SK-N-SH treated with all-trans-retinoic acid at 6 μM for 48 hours (cell line): Measurements from ENCODE around the gene VIT.

Experiments
- CSDC2 ChIP-seq: fragments of 250-450 bp; sonication (Bioruptor Pico); IDR thresholded peaks from 2 replicates; pipeline ENCODE4 v1.5.0; 2020; ENCODE audit warnings: mild to moderate bottlenecking, moderate library complexity
- RARB ChIP-seq: fragments of 250-450 bp; sonication (Bioruptor Pico); IDR thresholded peaks from 2 replicates; pipeline ENCODE4 v1.8.0; 2021; ENCODE audit warnings: mild to moderate bottlenecking, moderate library complexity
- ZFP3 ChIP-seq: fragments of 250-450 bp; sonication (Bioruptor Pico); IDR thresholded peaks from 2 replicates; pipeline ENCODE4 v1.5.0; 2020; ENCODE audit warnings: mild to moderate bottlenecking, moderate library complexity
- ZFP30 ChIP-seq: fragments of 450-650 bp; formaldehyde crosslinking; IDR thresholded peaks from 2 replicates; pipeline ENCODE4 v1.5.0; 2022; ENCODE audit warnings: mild to moderate bottlenecking, moderate library complexity
- ZNF565 ChIP-seq: fragments of 450-650 bp; formaldehyde crosslinking; conservative IDR thresholded peaks from 2 replicates; pipeline ENCODE4 v1.5.0; 2020; ENCODE audit warnings: low read depth, mild to moderate bottlenecking, moderate library complexity
- ZNF8 ChIP-seq: fragments of 450-650 bp; formaldehyde crosslinking; IDR thresholded peaks from 2 replicates; pipeline ENCODE4 v1.5.0; 2020; ENCODE audit warnings: mild to moderate bottlenecking, moderate library complexity
- TF ChIP-seq, protein P1 (sequence below): fragments of 250-450 bp; sonication (Bioruptor Pico); IDR thresholded peaks from 2 replicates; pipeline ENCODE4 v1.5.1; 2020; ENCODE audit warnings: low read depth, mild to moderate bottlenecking, moderate library complexity
- TF ChIP-seq, protein P2 (sequence below): fragments of 250-450 bp; sonication (Bioruptor Pico); IDR thresholded peaks from 2 replicates; pipeline ENCODE4 v1.5.0; 2020; ENCODE audit warnings: mild to moderate bottlenecking, moderate library complexity
- TF ChIP-seq, protein P3 (sequence below): fragments of 250-450 bp; sonication (Bioruptor Pico); IDR thresholded peaks from 2 replicates; pipeline ENCODE4 v1.8.0; 2020; ENCODE audit warnings: mild to moderate bottlenecking, moderate library complexity, borderline replicate concordance

DNA sequence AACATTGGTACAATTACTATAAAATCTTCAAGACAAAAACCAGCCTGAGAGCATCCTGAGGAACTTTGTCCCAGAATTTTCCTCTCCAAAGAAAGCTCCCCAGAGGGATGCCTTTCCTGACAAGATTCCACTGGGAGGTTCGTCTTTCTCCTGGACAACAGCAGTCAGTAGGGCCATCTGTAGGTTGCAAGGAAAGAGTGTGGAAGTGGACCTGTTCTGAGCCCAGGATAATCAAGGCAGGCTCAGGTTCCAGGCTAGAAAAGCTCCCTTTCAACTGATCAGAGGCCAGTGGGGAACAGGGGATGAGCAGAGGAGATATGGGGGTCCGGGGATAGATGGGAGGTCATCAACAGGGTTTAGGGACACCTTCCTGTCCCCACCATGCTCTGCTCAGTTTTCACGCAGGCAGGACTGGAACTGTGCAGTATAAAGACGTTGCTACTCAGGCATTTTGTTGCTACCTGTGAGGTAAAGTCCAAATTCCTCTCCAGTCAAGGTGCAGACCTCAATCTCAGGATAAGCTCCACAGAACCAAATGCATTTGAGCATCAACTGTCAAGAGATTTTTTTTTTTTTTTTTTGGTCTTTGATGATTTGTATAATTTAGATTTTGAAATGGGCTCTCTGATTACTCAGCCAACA is 143.6 kb downstream of the VIT start:
- TF ChIP-seq ZNF8 (CRISPR knock-in tag) = no peak
- TF ChIP-seq, protein P1, sequence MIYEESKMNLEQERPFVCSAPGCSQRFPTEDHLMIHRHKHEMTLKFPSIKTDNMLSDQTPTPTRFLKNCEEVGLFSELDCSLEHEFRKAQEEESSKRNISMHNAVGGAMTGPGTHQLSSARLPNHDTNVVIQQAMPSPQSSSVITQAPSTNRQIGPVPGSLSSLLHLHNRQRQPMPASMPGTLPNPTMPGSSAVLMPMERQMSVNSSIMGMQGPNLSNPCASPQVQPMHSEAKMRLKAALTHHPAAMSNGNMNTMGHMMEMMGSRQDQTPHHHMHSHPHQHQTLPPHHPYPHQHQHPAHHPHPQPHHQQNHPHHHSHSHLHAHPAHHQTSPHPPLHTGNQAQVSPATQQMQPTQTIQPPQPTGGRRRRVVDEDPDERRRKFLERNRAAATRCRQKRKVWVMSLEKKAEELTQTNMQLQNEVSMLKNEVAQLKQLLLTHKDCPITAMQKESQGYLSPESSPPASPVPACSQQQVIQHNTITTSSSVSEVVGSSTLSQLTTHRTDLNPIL (CRISPR knock-in tag) = no peak
- no peak for TF ChIP-seq ZFP3 (CRISPR knock-in tag)
- TF ChIP-seq ZFP30 (CRISPR knock-in tag) = no peak
- TF ChIP-seq, protein P2, sequence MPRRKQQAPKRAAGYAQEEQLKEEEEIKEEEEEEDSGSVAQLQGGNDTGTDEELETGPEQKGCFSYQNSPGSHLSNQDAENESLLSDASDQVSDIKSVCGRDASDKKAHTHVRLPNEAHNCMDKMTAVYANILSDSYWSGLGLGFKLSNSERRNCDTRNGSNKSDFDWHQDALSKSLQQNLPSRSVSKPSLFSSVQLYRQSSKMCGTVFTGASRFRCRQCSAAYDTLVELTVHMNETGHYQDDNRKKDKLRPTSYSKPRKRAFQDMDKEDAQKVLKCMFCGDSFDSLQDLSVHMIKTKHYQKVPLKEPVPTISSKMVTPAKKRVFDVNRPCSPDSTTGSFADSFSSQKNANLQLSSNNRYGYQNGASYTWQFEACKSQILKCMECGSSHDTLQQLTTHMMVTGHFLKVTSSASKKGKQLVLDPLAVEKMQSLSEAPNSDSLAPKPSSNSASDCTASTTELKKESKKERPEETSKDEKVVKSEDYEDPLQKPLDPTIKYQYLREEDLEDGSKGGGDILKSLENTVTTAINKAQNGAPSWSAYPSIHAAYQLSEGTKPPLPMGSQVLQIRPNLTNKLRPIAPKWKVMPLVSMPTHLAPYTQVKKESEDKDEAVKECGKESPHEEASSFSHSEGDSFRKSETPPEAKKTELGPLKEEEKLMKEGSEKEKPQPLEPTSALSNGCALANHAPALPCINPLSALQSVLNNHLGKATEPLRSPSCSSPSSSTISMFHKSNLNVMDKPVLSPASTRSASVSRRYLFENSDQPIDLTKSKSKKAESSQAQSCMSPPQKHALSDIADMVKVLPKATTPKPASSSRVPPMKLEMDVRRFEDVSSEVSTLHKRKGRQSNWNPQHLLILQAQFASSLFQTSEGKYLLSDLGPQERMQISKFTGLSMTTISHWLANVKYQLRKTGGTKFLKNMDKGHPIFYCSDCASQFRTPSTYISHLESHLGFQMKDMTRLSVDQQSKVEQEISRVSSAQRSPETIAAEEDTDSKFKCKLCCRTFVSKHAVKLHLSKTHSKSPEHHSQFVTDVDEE (CRISPR knock-in tag) = no peak
- TF ChIP-seq ZNF565 (CRISPR knock-in tag) = no peak
- TF ChIP-seq CSDC2 (CRISPR knock-in tag) = no peak
- TF ChIP-seq, protein P3, sequence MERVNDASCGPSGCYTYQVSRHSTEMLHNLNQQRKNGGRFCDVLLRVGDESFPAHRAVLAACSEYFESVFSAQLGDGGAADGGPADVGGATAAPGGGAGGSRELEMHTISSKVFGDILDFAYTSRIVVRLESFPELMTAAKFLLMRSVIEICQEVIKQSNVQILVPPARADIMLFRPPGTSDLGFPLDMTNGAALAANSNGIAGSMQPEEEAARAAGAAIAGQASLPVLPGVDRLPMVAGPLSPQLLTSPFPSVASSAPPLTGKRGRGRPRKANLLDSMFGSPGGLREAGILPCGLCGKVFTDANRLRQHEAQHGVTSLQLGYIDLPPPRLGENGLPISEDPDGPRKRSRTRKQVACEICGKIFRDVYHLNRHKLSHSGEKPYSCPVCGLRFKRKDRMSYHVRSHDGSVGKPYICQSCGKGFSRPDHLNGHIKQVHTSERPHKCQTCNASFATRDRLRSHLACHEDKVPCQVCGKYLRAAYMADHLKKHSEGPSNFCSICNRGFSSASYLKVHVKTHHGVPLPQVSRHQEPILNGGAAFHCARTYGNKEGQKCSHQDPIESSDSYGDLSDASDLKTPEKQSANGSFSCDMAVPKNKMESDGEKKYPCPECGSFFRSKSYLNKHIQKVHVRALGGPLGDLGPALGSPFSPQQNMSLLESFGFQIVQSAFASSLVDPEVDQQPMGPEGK (CRISPR knock-in tag) = no peak
- no peak for TF ChIP-seq RARB
